ENCODE data around the gene C10orf90. TPM values are rescaled to one million over a fixed set of nuclear protein-coding genes. Genes with fewer than 3 reads are reported as not detected.

Gene C10orf90
- total RNA-seq, 1 donor = not detected

DNA sequence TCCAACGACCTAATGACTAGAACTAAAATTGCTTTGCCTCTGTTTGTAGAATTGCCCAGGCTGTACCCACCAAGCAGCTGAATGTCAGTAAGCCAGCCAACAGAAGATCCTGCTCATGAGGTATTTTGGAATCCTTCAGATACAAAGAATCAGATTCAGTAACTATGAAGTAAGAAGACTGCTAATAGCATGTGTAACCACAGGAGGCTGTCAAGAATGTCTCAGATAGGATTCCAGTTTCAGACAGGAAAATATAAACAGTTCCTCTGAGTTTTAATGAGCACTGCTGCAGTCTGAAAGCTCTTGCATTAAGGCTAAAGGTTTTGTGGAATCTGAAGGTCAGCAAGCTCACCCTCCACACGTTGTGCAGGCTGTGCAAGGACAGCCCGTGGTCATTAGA lies 169.6 kb downstream of the C10orf90 start:
- peak; percentile 75 for DNase-seq (ENCODE audit: low read depth)
- TF ChIP-seq, protein P1, sequence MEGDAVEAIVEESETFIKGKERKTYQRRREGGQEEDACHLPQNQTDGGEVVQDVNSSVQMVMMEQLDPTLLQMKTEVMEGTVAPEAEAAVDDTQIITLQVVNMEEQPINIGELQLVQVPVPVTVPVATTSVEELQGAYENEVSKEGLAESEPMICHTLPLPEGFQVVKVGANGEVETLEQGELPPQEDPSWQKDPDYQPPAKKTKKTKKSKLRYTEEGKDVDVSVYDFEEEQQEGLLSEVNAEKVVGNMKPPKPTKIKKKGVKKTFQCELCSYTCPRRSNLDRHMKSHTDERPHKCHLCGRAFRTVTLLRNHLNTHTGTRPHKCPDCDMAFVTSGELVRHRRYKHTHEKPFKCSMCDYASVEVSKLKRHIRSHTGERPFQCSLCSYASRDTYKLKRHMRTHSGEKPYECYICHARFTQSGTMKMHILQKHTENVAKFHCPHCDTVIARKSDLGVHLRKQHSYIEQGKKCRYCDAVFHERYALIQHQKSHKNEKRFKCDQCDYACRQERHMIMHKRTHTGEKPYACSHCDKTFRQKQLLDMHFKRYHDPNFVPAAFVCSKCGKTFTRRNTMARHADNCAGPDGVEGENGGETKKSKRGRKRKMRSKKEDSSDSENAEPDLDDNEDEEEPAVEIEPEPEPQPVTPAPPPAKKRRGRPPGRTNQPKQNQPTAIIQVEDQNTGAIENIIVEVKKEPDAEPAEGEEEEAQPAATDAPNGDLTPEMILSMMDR (IDR thresholded peaks at IDR 0.05; ENCODE audit: insufficient read depth, low read depth, low read length) = peak; percentile 5
- H3K4me3 ChIP-seq (ENCODE audit: low read depth, low read length) = no peak overlapping the region

DNA sequence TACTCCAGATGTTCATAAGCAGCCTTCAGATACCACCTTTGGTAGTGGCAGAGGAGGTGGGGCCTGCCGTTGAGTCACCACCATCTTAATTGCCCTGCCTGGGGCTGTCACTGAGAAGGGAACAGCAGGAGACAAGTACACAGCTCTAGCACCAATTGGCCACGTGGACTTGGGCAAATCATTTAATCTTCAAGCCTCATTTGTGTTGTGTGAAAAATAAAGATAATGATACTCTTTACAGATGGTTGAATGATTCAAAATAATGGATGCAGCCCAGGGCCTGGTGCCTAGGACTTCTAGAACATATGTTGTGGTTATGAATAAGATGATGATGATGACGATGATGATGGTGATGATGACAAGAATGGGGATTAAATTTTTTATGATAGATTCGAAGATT lies 170.3 kb downstream of the C10orf90 start:
- TF ChIP-seq, protein P1 (IDR thresholded peaks at IDR 0.05; ENCODE audit: insufficient read depth, low read depth, low read length) = no peak
- no peak overlapping the region for H3K4me3 ChIP-seq (ENCODE audit: low read depth, low read length)
- no peak for DNase-seq (ENCODE audit: low read depth)

DNA sequence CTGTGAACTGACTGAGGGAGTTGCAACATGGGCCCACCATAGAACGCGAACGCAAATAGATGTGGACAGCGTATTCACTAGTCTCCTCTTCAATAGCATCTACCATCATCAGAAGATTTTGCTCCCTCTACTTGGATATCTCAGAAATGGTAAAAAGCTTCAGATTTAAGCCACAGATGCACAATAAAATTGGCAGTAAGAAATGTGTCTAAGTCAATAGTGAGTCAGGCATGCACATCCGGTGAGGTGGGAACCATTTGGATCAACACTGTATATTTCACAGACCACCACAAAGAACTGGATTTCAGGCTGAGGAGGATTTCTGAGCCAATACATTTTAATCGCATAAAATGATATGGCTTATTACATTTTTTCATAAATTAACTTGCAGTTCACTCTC lies 170.7 kb downstream of the C10orf90 start:
- no peak overlapping the region for H3K4me3 ChIP-seq (ENCODE audit: low read depth, low read length)
- no peak for DNase-seq (ENCODE audit: low read depth)
- TF ChIP-seq, protein P1 (IDR thresholded peaks at IDR 0.05; ENCODE audit: insufficient read depth, low read depth, low read length) = no peak

DNA sequence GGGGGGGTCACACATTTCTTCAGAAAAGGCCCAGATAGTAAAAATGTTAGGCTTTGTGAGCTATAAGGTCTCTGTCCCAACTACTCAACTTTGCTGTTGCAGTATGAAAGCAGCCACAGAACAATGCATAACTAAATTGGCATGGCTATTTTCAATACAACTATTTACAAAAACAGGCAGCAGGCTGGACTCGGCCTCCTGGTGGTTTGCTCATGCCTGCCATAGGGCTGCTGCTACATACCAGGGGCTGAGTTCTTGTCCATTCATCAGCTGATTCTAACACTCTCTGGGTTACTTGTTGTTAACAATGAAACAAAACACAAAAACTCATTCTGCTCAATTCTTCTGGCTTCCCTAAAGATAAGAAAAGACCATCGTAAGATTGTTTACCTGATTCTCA lies 172.8 kb downstream of the C10orf90 start:
- H3K4me3 ChIP-seq (ENCODE audit: low read depth, low read length) = no peak overlapping the region
- TF ChIP-seq, protein P1 (IDR thresholded peaks at IDR 0.05; ENCODE audit: insufficient read depth, low read depth, low read length) = no peak
- no peak for DNase-seq (ENCODE audit: low read depth)

DNA sequence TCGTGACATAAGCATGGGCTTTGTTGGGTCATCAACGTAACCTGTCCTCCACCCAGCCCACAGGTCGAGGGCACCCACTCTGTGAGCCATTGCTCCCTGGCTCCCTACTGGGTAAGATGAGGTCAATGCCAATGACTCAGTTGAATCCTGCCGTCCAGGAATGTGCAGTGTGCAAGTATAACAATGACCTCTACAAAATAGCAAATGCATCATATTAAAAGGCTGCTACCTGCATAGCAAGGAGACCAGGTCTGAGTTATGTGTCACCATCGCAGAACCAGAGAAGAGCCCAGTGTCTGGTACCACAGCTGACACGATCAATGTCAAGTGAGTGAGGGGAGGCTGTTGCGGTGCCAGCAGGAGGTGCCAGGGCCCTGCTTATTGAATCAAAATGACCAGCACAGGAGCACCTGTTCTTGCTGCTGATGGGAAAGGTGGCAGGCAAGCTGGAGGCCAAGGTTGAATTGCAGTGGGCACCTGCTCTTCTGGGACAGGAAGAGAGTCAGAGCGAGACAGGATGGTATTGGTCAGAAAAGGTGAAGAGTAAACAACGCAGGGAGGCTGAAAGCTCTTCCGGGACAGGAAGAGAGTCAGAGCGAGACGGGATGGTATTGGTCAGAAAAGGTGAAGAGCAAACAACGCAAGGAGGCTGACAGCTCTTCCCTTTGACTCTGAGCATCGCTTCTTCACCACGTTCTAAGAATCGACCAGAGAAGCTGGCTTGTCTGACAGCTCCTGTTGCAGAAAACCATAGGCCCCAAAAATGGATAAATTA lies 173.5 kb downstream of the C10orf90 start:
- DNase-seq (ENCODE audit: low read depth) = no peak
- TF ChIP-seq, protein P1 (IDR thresholded peaks at IDR 0.05; ENCODE audit: insufficient read depth, low read depth, low read length) = no peak
- H3K4me3 ChIP-seq (ENCODE audit: low read depth, low read length) = no peak overlapping the region

DNA sequence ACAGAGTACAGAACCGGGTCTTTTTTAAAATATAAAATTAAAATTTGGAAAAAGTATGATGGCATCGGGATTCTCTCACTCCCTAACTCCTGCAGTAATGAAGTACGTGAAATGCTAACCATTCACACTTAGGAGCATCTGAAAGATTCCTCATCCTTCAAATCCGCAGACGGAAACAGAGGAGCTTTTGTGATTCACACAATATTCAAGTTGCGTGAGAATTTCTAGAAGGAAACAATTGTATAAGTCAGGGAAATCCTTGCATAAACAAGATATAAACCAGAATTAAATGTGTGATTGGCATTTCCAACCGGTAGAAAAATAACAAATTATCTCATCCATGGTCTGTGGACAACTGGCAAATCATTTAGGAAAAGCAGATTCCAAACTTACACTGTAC lies 179.0 kb downstream of the C10orf90 start:
- TF ChIP-seq, protein P1 (IDR thresholded peaks at IDR 0.05; ENCODE audit: insufficient read depth, low read depth, low read length) = no peak
- DNase-seq (ENCODE audit: low read depth) = no peak
- no peak overlapping the region for H3K4me3 ChIP-seq (ENCODE audit: low read depth, low read length)

DNA sequence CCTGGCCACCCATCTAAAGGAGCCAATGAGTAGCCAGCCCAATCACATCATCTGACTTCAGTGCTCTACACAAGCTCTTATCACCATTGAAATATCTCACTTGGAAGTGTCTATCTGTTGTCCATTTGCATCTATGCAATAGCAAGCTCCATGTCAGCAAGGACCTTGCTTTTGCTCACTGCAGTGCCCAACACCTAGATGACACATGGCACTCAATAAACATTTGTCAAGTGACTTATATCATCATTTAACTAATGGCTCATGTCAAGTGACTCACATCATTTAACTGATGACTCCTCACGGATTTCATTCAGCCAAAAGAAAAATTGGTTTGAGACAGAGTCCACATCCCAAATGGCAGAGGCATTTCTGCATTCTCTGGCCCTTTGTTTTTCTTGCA lies 189.3 kb downstream of the C10orf90 start:
- TF ChIP-seq, protein P1 (IDR thresholded peaks at IDR 0.05; ENCODE audit: insufficient read depth, low read depth, low read length) = no peak
- H3K4me3 ChIP-seq (ENCODE audit: low read depth, low read length) = no peak overlapping the region
- DNase-seq (ENCODE audit: low read depth) = no peak

Measured in fibroblast of villous mesenchyme (primary cell).